Measurements from ENCODE around the gene EHD1.

DNA sequence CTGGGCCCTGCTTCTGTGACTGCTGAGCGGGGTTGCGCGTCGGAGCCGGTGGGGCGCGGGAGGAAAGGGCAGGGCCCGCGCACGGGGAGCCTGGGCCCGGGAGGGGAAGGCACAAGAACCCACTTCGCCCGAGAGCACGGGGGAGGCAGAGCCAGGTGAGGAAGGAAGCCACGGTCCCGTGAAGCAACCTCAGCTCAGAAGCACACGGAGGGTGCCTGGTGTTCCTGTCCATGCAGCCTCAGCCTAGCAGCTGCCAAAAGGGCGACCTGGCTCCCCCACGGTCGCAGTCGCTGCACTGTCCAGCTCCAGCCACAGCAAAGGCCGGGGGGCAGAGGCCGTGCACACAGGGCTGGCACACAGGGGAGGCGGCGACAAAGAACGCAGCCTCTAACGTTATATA is 24.7 kb downstream of the EHD1 start:
- TF ChIP-seq, protein P1, sequence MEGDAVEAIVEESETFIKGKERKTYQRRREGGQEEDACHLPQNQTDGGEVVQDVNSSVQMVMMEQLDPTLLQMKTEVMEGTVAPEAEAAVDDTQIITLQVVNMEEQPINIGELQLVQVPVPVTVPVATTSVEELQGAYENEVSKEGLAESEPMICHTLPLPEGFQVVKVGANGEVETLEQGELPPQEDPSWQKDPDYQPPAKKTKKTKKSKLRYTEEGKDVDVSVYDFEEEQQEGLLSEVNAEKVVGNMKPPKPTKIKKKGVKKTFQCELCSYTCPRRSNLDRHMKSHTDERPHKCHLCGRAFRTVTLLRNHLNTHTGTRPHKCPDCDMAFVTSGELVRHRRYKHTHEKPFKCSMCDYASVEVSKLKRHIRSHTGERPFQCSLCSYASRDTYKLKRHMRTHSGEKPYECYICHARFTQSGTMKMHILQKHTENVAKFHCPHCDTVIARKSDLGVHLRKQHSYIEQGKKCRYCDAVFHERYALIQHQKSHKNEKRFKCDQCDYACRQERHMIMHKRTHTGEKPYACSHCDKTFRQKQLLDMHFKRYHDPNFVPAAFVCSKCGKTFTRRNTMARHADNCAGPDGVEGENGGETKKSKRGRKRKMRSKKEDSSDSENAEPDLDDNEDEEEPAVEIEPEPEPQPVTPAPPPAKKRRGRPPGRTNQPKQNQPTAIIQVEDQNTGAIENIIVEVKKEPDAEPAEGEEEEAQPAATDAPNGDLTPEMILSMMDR (conservative IDR thresholded peaks at IDR 0.05; ENCODE audit: low read length) = no peak
- no peak for TF ChIP-seq EZH2phosphoT487 (IDR thresholded peaks at IDR 0.05; ENCODE audit: borderline replicate concordance)
